ENCODE results near the gene MESD.
"Not testable (repeated sequence)": the region's sequence is repeated elsewhere in the genome, so short reads cannot be mapped to it uniquely, and the experiment has no call there.

The MESD gene

GRCh38 chr15:80958818-80959495 is 30.7 kb downstream of the MESD start:
- TF ChIP-seq, protein P1, sequence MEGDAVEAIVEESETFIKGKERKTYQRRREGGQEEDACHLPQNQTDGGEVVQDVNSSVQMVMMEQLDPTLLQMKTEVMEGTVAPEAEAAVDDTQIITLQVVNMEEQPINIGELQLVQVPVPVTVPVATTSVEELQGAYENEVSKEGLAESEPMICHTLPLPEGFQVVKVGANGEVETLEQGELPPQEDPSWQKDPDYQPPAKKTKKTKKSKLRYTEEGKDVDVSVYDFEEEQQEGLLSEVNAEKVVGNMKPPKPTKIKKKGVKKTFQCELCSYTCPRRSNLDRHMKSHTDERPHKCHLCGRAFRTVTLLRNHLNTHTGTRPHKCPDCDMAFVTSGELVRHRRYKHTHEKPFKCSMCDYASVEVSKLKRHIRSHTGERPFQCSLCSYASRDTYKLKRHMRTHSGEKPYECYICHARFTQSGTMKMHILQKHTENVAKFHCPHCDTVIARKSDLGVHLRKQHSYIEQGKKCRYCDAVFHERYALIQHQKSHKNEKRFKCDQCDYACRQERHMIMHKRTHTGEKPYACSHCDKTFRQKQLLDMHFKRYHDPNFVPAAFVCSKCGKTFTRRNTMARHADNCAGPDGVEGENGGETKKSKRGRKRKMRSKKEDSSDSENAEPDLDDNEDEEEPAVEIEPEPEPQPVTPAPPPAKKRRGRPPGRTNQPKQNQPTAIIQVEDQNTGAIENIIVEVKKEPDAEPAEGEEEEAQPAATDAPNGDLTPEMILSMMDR (IDR thresholded peaks at IDR 0.05; ENCODE audit: low read depth, low read length) = no peak
- in situ Hi-C loops (cut with HindIII; ENCODE audit: low sequenced_read_pairs) = no loop called here
- H3K4me3 ChIP-seq (ENCODE audit: low read depth, low read length) = no peak overlapping the region
- no peak for DNase-seq (ENCODE audit: low read depth, low spot score)

- no peak overlapping the region for H3K4me3 ChIP-seq (ENCODE audit: low read depth, low read length)
- TF ChIP-seq, protein P1 (IDR thresholded peaks at IDR 0.05; ENCODE audit: low read depth, low read length) = no peak
- DNase-seq (ENCODE audit: low read depth, low spot score) = no peak
- in situ Hi-C loops (cut with HindIII; ENCODE audit: low sequenced_read_pairs) = no loop called here
Measured at GRCh38 chr15:80957976-80958375, 31.6 kb downstream of the MESD start.

DNA sequence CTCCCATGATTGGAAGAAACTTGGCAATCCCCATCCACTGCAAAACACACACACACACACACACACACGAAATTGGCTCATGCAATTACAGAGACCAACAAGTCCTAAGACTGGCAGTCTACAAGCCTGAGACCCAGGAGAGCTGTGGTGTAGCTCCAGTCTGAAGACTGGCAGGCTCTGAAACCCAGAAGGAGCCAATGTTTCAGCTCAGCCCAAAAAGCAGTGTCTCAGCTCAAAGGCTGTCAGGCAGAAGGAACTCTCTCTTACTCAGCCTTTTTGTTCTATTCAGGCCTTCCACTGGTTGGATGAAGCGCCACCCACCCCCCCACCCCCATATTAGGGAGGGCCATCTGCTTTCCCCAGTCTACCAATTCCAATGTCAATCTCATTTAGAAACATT is 32.1 kb downstream of the MESD start:
- in situ Hi-C loops (cut with HindIII; ENCODE audit: low sequenced_read_pairs) = no loop called here
- TF ChIP-seq, protein P1 (IDR thresholded peaks at IDR 0.05; ENCODE audit: low read depth, low read length) = no peak
- DNase-seq (ENCODE audit: low read depth, low spot score) = no peak
- H3K4me3 ChIP-seq (ENCODE audit: low read depth, low read length) = no peak overlapping the region

DNA sequence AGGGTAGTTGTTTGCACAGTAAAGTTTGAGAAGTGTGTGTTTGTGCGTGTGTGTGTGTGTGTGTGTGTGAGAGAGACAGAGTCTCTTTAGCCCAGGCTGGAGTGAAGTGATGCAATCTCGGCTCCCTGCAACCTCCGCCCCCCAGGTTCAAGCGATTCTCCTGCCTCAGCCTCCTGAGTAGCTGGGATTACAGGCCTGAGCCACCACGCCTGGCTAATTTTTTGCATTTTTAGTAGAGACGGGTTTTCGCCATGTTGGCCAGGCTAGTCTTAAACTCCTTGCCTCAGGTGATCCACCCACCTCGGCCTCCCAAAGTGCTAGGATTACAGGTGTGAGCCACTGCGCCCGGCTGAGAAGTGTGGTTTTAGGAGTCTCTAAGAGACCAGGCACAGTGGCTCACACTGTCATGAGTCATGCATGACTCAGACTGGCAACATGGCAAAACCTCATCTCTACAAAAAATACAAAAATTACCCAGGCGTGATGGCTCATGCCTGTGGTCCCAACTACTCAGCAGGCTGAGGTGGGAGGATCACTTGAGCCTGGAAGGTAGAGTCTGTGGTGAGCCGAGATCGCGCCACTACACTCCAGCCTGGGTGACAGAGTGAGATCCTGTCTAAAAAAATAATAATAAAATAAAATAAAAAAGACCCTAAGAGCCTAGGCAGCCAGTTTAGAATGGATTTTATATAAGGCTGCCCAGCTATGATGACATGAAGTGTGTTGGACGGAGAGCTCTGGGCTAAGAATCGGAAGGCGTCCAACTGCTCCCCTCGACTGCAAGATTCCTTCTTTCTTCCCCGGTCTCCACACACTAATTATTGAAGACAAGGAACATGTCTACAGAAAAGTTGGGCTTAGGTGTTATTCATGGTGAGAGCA is 33.8 kb downstream of the MESD start:
- in situ Hi-C loops (cut with HindIII; ENCODE audit: low sequenced_read_pairs) = not testable (repeated sequence)
- peak; percentile 94 for DNase-seq (ENCODE audit: low read depth, low spot score)

GRCh38 chr15:80953953-80954778 is 35.5 kb downstream of the MESD start:
- H3K4me3 ChIP-seq (ENCODE audit: low read depth, low read length) = no peak overlapping the region
- in situ Hi-C loops (cut with HindIII; ENCODE audit: low sequenced_read_pairs) = no loop called here
- no peak for DNase-seq (ENCODE audit: low read depth, low spot score)
- TF ChIP-seq, protein P1 (IDR thresholded peaks at IDR 0.05; ENCODE audit: low read depth, low read length) = no peak

More for the DNA sequence above, 33.8 kb downstream of the MESD start:
- not testable (repeated sequence) for H3K4me3 ChIP-seq (ENCODE audit: low read depth, low read length)

DNA sequence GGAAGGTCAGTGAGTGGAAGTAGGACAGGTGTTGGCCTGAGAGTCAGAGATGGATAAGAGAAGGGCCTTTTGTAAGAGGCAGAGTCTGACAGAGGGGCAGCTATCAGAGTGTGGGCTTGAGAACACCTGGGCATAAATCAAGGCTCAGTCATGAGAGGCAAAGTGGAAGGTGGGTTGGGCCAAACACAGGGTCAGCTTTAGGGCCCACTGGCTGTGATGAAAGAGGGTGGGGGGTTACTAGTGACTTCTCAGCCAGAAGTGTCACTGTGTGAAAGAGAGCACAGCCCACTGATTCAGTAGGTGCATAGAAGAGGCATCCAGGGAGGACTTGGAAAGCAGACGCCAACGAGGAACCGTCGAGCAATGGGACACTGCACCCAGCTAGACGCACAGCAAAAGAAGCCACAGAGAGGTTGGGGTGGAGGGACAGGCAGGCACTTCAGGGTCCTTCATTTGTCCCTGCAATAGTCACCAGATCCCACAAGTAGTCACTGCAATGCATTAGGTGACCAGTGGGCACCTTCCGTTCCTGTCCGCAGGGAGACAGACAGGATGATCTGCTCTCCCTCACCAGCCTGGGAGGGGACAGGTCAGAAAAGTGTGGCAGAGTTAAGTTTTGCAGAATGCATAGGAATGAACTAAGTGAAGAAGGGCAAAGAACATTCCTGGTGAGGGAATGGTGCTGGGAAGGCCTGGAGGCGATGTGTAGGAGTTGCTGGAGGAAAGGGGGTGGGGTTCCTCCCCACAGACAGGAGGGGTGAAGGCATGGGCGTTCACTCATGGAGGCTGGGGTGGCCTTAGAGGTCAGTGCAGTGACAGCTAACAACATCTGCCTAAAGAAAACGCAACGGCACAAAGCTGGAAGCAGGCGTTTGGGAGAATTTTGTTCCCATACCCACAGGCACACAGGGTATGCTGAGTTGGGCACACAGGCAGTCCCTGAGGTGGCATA is 36.3 kb downstream of the MESD start:
- no peak overlapping the region for H3K4me3 ChIP-seq (ENCODE audit: low read depth, low read length)
- in situ Hi-C loops (cut with HindIII; ENCODE audit: low sequenced_read_pairs) = no loop called here
- TF ChIP-seq, protein P1 (IDR thresholded peaks at IDR 0.05; ENCODE audit: low read depth, low read length) = no peak
- no peak for DNase-seq (ENCODE audit: low read depth, low spot score)
